Ovary (tissue), 9 donors: Measurements from ENCODE around the gene CDH11. TPM values are rescaled to one million over a fixed set of nuclear protein-coding genes. Genes with fewer than 3 reads are reported as not detected.

Experiments used
- DNase-seq, 5 donors: peaks; one replicate each; pipeline ENCODE4 v3.0.0-alpha.2; 2019 to 2020
- H3K27ac ChIP-seq, 2 donors: fragments of 200-600 bp; one replicate each; pipeline versions ENCODE4 v1.5.1 to v1.8.0; 2019 to 2022
- H3K27me3 ChIP-seq: fragments of 200-600 bp; one replicate; pipeline ENCODE4 v1.8.0; 2022
- H3K36me3 ChIP-seq: fragments of 200-600 bp; sonication (generic); one replicate; pipeline ENCODE4 v1.5.1; 2019
- H3K4me1 ChIP-seq: one replicate; pipeline ENCODE4 v1.8.1; 2013; ENCODE audit warnings: mild to moderate bottlenecking, moderate library complexity; ENCODE audit not compliant: insufficient read depth
- H3K4me3 ChIP-seq: fragments of 200-600 bp; sonication (generic); one replicate; pipeline ENCODE4 v1.5.1; 2017
- H3K9me3 ChIP-seq, 2 donors: fragments of 200-600 bp in 1 of 2; sonication (generic) in 1 of 2; one replicate each; pipeline versions ENCODE4 v1.5.1 to v1.8.1; 2013 to 2019; ENCODE audit warnings: mild to moderate bottlenecking in 1 of 2, moderate library complexity in 1 of 2
- EP300 ChIP-seq: sonication (generic); formaldehyde crosslinking; IDR thresholded peaks from one replicate; pipeline ENCODE4 v1.6.1; 2017; ENCODE audit warnings: antibody characterized with exemption
- POLR2A ChIP-seq: fragments of 450-650 bp; IDR thresholded peaks from one replicate; pipeline ENCODE4 v1.6.1; 2017; ENCODE audit warnings: antibody characterized with exemption, mild to moderate bottlenecking, moderate library complexity
- WGBS, 3 donors: extraction: QIAGEN DNeasy Blood & Tissue Kit in 1 of 3; methylation state at CpG; one replicate each; pipeline versions ENCODE4 v1.1.5 to v1.1.7; 2013 to 2017; 5-methylcytosine and 5-hydroxymethylcytosine counted together
- intact Hi-C, 4 donors: fragments of 100-400 bp; cut with DNase I; formaldehyde crosslinking; loops; one replicate each; pipeline versions ENCODE4 v1.11.0 to v1.15.1; 2022 to 2023
- polyA plus RNA-seq, 2 donors: library from polyadenylated mRNA; stranded (reverse); fragments of 200-250 nt in 1 of 2; fragments of 350-450 nt in 1 of 2; fragmentation: Illumina TruSeq in 1 of 2; extraction: RNeasy Lipid Tissue Mini Kit (QIAGEN cat#74804) in 1 of 2; gene quantifications; one replicate each; pipeline ENCODE4 v1.2.3, GENCODE V29; 2013 to 2014
- total RNA-seq, 7 donors: library from RNA; depleted of rRNA in 2 of 7; stranded (reverse); fragments of >200 nt in 2 of 7; fragmentation: NEBNext Ultra II Directional in 3 of 7; extraction: Animal tissue kit (Norgen Biotek cat#: 25700) in 3 of 7; gene quantifications; one replicate each; pipeline versions ENCODE4 v1.1.0 to v1.2.4, GENCODE V29; 2016 to 2023
- TF ChIP-seq, protein P1 (sequence below), 3 donors: fragments of 450-650 bp in 2 of 3; fragments of 200-600 bp in 1 of 3; IDR thresholded peaks; one replicate each; pipeline versions ENCODE4 v1.5.1 to v1.8.0; 2016 to 2022; ENCODE audit warnings: antibody characterized with exemption in 3 of 3, mild to moderate bottlenecking in 1 of 3
- donor health status: DM: no; HTN: no; CAD: no; lungs with moderate emphysema.
- donor health status: DM: no; HTN: no; CAD: no.
- donor health status: Bipolar disorder and iron deficiency.
- donor health status: DM: yes; HTN: yes; CAD: no.
- donor health status: DM: no; HTN: no; CAD: no.
- donor health status: DM: yes; HTN: yes; CAD: no.

CDH11 gene
- total and polyA plus RNA-seq, 9 donors = 118 to 858 (median 478) TPM

DNA sequence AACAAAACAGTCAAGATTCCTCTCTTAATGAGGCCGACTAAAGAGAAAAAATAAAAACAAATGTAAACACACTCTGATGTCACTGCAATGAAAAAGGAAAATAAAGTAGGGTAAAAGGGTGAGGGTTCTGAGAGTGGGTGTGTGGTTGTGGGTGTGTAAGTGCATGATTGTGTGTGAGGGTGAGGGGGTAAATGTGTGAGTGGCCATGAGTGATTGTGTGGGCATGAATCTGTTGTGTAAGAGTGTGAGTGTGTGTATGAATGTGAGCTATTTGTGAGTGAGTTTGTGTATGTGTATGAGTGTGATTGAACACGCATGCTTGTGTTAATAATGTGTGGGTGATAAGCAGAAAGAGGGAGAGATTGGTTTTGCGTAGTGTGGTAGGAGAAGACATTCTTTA, 132.8 kb downstream of the CDH11 start:
- DNase-seq = no peak
- Histone ChIP-seq H3K4me1 (no peaks in the 10 kb centered on the region), H3K4me3 (no peak overlapping the region), H3K27ac (no peak overlapping the region), H3K9me3 (peaks cover 0 to 3% of the 10 kb centered on the region in 2 donors), H3K36me3 (no peaks in the 10 kb centered on the region), H3K27me3 (no peaks in the 10 kb centered on the region)
- 71 to 82% (median 73%) methylated on average over 3 of the region's 3 CpGs for WGBS, 3 donors
- TF ChIP-seq EP300 (no peak), POLR2A (no peak)
- TF ChIP-seq, protein P1, sequence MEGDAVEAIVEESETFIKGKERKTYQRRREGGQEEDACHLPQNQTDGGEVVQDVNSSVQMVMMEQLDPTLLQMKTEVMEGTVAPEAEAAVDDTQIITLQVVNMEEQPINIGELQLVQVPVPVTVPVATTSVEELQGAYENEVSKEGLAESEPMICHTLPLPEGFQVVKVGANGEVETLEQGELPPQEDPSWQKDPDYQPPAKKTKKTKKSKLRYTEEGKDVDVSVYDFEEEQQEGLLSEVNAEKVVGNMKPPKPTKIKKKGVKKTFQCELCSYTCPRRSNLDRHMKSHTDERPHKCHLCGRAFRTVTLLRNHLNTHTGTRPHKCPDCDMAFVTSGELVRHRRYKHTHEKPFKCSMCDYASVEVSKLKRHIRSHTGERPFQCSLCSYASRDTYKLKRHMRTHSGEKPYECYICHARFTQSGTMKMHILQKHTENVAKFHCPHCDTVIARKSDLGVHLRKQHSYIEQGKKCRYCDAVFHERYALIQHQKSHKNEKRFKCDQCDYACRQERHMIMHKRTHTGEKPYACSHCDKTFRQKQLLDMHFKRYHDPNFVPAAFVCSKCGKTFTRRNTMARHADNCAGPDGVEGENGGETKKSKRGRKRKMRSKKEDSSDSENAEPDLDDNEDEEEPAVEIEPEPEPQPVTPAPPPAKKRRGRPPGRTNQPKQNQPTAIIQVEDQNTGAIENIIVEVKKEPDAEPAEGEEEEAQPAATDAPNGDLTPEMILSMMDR (IDR thresholded peaks at IDR 0.05) = no peak
- intact Hi-C loops = no loop called here

DNA sequence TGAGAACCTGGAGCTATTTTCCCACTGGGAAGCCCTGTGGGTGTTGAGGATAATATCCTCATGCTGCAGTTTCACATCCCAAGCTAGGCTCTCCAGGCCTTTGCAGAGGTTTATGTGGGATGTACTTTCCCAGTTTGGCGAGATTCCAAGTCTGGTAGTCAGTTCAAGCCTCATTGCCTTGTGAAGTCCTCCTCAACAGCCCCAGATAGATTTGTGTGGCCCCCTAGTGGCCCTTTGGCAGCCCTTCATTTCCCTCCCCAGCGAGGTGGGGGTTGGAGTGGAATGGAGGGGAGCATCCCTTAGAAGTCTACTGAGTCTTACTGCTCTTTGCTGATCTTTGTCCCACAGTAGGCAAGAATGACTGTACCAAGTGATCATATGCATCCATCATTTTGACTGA, 137.9 kb downstream of the CDH11 start:
- intact Hi-C loops = loop anchor here in 1 of 4 donors (5.0 kb wide), 1 partner anchor 133 kb away; no protein-coding TSS in a partner anchor
- WGBS, 3 donors = 34 to 43% (median 37%) methylated on average over 2 of the region's 2 CpGs
- peak; percentile 25 to 45 (median 36) for DNase-seq

DNA sequence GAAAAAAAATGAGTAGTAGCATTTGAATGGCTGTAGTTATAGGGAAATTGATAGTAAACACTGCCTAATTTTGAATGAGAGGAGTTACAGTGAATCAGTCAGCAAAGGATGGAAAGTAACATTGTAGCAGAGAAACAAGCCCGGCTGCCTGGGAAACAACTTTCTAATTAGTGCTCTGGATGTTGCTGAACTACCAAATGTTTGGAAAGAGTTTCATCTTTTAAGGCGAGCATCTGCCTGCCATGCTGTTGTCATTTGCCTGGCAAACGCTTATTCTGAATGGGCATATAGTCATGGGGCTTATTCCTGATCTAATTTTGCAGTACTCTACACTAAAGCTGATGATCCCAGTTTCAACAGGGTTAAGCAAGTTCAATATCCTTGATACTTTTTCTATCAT, 138.6 kb downstream of the CDH11 start:
- TF ChIP-seq, protein P1 (IDR thresholded peaks at IDR 0.05) = no peak
- no peak for TF ChIP-seq POLR2A
- no peak for TF ChIP-seq EP300
- no peak overlapping the region for H3K27ac ChIP-seq
- H3K4me1 ChIP-seq = peaks cover 5% of the 10 kb centered on the region
- WGBS, 3 donors = 90 to 93% (median 91%) methylated on average over 3 of the region's 3 CpGs
- H3K27me3 ChIP-seq = no peaks in the 10 kb centered on the region
- H3K9me3 ChIP-seq = peaks cover 0 to 3% of the 10 kb centered on the region in 2 donors
- no peak for DNase-seq
- H3K4me3 ChIP-seq = no peak overlapping the region
- intact Hi-C loops = loop anchor here in 1 of 4 donors (5.0 kb wide), 1 partner anchor 134 kb away; no protein-coding TSS in a partner anchor
- H3K36me3 ChIP-seq = no peaks in the 10 kb centered on the region

More for the DNA sequence above, 137.9 kb downstream of the CDH11 start:
- Histone ChIP-seq H3K36me3 (no peaks in the 10 kb centered on the region), H3K27ac (no peak overlapping the region), H3K4me3 (no peak overlapping the region), H3K27me3 (no peaks in the 10 kb centered on the region), H3K4me1 (peaks cover 5% of the 10 kb centered on the region), H3K9me3 (peaks cover 0 to 3% of the 10 kb centered on the region in 2 donors)
- TF ChIP-seq EP300 = no peak
- TF ChIP-seq, protein P1 (IDR thresholded peaks at IDR 0.05) = no peak
- no peak for TF ChIP-seq POLR2A

DNA sequence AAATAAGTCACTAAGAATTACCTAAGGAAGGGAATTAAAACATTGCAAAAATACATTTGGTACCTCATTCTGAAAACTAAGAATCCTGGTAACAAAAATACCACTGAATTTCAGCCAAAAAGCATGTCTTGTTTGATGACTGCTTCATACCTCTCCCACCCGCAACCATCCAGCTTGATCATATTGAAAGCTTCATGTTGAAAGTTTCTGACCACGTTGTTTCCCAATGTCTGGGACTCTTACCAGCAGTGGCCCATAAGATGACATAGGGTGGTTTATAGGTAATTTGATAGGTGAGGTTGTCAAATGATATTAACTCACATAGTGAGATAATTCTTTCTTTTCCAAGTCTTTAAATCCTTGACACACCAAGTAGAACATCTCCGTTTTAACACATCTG, 139.3 kb downstream of the CDH11 start:
- no peak for DNase-seq
- WGBS, 3 donors = 89 to 96% (median 93%) methylated on average over 3 of the region's 3 CpGs
- Histone ChIP-seq H3K36me3 (no peaks in the 10 kb centered on the region), H3K27me3 (no peaks in the 10 kb centered on the region), H3K4me3 (no peak overlapping the region), H3K27ac (no peak overlapping the region), H3K4me1 (peaks cover 5% of the 10 kb centered on the region), H3K9me3 (no peaks in the 10 kb centered on the region)
- no peak for TF ChIP-seq POLR2A
- TF ChIP-seq EP300 = no peak
- TF ChIP-seq, protein P1 (IDR thresholded peaks at IDR 0.05) = no peak
- intact Hi-C loops = loop anchor here in 1 of 4 donors (5.0 kb wide), 1 partner anchor 135 kb away; no protein-coding TSS in a partner anchor
